Measurements from ENCODE around the gene IL21R.

DNA sequence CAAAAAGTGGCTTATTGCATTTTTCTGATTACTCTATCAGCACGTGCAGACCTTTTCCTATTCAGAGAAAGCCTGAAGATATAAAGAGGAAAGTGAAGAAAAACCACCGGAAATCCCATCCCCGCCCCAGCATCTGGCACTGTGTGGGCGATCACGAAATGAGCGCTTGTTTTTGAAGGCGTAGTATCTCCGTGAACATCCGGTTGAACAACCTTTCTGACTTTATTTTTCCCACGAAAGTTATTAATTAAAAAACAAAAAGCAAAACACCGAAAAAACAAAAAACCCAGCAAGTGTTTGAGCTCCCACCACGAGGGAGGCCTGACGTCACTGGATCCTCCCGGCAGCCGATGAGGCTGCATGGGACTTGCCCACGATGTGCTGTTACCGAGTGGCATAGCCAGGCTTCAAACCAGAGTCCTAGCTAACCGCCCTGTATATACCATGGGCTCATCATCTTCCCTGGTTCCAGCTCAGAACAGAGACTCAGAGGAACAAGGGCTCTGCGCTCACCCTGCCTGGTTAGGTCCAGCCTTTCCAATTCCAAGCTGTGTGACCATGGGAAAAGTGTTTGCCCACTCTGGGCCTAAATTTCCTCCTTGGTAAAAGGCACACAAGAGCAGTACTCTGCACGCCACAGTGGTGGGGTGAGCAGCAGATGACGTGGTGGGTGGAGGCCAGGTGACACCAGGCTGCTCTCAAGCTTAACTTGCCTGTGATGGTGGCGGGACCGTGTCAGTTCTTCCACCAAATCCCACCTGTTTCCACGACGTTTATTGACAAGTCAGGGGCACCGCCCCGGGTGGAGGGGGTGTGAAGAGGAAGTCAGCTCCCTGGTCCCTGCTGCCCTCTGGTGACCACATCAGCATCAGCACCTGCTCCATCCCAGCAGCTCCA lies 34.3 kb upstream of the IL21R start:
- TF ChIP-seq POLR2AphosphoS5 (IDR thresholded peaks at IDR 0.05; ENCODE audit: low read depth, low read length) (no peak), SIN3A (IDR thresholded peaks at IDR 0.05; ENCODE audit: borderline replicate concordance, insufficient read depth, low read length) (no peak)
- TF ChIP-seq, protein P1, sequence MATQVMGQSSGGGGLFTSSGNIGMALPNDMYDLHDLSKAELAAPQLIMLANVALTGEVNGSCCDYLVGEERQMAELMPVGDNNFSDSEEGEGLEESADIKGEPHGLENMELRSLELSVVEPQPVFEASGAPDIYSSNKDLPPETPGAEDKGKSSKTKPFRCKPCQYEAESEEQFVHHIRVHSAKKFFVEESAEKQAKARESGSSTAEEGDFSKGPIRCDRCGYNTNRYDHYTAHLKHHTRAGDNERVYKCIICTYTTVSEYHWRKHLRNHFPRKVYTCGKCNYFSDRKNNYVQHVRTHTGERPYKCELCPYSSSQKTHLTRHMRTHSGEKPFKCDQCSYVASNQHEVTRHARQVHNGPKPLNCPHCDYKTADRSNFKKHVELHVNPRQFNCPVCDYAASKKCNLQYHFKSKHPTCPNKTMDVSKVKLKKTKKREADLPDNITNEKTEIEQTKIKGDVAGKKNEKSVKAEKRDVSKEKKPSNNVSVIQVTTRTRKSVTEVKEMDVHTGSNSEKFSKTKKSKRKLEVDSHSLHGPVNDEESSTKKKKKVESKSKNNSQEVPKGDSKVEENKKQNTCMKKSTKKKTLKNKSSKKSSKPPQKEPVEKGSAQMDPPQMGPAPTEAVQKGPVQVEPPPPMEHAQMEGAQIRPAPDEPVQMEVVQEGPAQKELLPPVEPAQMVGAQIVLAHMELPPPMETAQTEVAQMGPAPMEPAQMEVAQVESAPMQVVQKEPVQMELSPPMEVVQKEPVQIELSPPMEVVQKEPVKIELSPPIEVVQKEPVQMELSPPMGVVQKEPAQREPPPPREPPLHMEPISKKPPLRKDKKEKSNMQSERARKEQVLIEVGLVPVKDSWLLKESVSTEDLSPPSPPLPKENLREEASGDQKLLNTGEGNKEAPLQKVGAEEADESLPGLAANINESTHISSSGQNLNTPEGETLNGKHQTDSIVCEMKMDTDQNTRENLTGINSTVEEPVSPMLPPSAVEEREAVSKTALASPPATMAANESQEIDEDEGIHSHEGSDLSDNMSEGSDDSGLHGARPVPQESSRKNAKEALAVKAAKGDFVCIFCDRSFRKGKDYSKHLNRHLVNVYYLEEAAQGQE (IDR thresholded peaks at IDR 0.05; ENCODE audit: insufficient read depth in 1 of 2, low read depth in 2 of 2, low read length in 2 of 2) = no peak

Measured in PFSK-1 (cell line).